ENCODE results near the gene HAND1. TPM values are rescaled to one million over a fixed set of nuclear protein-coding genes. Genes with fewer than 3 reads are reported as not detected.

The HAND1 gene
- total and polyA plus RNA-seq, 9 of the 15 experiments (the other 6 are each of a cell fraction or from before 2014, with no cell fraction given), result not detected

DNA sequence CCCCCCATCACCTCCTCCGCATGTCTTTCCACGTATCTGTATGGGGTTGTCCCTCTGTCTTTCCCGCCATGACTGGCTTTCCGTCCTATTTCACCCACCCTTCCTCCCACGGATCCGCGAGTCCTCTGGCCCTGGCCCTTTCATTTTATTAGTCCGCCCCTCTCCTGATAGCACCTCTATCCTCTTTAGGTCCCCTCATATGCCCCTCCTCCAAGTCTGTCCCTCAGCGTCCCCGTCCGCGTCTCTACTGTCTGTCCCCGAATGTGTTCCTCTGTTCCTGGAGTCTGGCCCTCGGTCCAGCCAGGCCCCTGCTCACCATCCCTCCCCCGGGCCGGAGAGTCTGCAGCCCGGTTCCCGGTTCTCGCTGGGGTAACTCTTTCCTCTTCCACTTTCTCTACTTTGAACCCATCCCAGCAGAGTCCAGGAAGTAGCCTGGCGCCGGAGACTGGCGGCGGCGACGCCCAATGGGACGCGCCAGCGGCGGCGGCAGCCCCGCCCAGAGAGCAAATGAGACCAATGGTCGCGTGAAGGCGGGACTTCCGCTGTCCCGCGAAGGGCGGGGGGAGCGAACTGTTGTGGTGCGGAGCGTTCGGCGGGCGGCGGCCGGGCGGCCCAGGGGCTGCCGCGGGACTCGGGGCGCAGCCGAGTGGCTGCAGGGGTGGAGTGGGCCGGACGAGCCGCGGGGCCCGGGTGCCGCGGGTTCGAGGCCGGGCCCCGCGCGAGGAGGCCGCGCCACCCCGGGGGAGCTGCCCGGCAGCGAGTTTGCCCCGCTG is 32.4 kb downstream of the HAND1 start, which contains the start of gene SAP30L (continued):
- TF ChIP-seq ZNF444 (CRISPR knock-in tag; IDR thresholded peaks at IDR 0.05) (no peak), BRCA1 (IDR thresholded peaks at IDR 0.05) (no peak), BRCA1 (CRISPR knock-in tag; IDR thresholded peaks at IDR 0.05) (no peak), ELF2 (CRISPR knock-in tag; IDR thresholded peaks at IDR 0.05) (peak; percentile 84), MYNN (IDR thresholded peaks at IDR 0.05) (no peak), MYNN (CRISPR knock-in tag; IDR thresholded peaks at IDR 0.05) (no peak), POLR3A (IDR thresholded peaks at IDR 0.05; ENCODE audit: borderline replicate concordance, extremely low read depth, insufficient read depth, insufficient read length) (no peak), ETV1 (tag; conservative IDR thresholded peaks at IDR 0.05; ENCODE audit: low read depth) (no peak), GTF2A2 (tag; IDR thresholded peaks at IDR 0.05) (no peak)
- TF ChIP-seq, protein P1, sequence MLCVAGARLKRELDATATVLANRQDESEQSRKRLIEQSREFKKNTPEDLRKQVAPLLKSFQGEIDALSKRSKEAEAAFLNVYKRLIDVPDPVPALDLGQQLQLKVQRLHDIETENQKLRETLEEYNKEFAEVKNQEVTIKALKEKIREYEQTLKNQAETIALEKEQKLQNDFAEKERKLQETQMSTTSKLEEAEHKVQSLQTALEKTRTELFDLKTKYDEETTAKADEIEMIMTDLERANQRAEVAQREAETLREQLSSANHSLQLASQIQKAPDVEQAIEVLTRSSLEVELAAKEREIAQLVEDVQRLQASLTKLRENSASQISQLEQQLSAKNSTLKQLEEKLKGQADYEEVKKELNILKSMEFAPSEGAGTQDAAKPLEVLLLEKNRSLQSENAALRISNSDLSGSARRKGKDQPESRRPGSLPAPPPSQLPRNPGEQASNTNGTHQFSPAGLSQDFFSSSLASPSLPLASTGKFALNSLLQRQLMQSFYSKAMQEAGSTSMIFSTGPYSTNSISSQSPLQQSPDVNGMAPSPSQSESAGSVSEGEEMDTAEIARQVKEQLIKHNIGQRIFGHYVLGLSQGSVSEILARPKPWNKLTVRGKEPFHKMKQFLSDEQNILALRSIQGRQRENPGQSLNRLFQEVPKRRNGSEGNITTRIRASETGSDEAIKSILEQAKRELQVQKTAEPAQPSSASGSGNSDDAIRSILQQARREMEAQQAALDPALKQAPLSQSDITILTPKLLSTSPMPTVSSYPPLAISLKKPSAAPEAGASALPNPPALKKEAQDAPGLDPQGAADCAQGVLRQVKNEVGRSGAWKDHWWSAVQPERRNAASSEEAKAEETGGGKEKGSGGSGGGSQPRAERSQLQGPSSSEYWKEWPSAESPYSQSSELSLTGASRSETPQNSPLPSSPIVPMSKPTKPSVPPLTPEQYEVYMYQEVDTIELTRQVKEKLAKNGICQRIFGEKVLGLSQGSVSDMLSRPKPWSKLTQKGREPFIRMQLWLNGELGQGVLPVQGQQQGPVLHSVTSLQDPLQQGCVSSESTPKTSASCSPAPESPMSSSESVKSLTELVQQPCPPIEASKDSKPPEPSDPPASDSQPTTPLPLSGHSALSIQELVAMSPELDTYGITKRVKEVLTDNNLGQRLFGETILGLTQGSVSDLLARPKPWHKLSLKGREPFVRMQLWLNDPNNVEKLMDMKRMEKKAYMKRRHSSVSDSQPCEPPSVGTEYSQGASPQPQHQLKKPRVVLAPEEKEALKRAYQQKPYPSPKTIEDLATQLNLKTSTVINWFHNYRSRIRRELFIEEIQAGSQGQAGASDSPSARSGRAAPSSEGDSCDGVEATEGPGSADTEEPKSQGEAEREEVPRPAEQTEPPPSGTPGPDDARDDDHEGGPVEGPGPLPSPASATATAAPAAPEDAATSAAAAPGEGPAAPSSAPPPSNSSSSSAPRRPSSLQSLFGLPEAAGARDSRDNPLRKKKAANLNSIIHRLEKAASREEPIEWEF (CRISPR knock-in tag; IDR thresholded peaks at IDR 0.05), result no peak
- TF ChIP-seq, protein P2, sequence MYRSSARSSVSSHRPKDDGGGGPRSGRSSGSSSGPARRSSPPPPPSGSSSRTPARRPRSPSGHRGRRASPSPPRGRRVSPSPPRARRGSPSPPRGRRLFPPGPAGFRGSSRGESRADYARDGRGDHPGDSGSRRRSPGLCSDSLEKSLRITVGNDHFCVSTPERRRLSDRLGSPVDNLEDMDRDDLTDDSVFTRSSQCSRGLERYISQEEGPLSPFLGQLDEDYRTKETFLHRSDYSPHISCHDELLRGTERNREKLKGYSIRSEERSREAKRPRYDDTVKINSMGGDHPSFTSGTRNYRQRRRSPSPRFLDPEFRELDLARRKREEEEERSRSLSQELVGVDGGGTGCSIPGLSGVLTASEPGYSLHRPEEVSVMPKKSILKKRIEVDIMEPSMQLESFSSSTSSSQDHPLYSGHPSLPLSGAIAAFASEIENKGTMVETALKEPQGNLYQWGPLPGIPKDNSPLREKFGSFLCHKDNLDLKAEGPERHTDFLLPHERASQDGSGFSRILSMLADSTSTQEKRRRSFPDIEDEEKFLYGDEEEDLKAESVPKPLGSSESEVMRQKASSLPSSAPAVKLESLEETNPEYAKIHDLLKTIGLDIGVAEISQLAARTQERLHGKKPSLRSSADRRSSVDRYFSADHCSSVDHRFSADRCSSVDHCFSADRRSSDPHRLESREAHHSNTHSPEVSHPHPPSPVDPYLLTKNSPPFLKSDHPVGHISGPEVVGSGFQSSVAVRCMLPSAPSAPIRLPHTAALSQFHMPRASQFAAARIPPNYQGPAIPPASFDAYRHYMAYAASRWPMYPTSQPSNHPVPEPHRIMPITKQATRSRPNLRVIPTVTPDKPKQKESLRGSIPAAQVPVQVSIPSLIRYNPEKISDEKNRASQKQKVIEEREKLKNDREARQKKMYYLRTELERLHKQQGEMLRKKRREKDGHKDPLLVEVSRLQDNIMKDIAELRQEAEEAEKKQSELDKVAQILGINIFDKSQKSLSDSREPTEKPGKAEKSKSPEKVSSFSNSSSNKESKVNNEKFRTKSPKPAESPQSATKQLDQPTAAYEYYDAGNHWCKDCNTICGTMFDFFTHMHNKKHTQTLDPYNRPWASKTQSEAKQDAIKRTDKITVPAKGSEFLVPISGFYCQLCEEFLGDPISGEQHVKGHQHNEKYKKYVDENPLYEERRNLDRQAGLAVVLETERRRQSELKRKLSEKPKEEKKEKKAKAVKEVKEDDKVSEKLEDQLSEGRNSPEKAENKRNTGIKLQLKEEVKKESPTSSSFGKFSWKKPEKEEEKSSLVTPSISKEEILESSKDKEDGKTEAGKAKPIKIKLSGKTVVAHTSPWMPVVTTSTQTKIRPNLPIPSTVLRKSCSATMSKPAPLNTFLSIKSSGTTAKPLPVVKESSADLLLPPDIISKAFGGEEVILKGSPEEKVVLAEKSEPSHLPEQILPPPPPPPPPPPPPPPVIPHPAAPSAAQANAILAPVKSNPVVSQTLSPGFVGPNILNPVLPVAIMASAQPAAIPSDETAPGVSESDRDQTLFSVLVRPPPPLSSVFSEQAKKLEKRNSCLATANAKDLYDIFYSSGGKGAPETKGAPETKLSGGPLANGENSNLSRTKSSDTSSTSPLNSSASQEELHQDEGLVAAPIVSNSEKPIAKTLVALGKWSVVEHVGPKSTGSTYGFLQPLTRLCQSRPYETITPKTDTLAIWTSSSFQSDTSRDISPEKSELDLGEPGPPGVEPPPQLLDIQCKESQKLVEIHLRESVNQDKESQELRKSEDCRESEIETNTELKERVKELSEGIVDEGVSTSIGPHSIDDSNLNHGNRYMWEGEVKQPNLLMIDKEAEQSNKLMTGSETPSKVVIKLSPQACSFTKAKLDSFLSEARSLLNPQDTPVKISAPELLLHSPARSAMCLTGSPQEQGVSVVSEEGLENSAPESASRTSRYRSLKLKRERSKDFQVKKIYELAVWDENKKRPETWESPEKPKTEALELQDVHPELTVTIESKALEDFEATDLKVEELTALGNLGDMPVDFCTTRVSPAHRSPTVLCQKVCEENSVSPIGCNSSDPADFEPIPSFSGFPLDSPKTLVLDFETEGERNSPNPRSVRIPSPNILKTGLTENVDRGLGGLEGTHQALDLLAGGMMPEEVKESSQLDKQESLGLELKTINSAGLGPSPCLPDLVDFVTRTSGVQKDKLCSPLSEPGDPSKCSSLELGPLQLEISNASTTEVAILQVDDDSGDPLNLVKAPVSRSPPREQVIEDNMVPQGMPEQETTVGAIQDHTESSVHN (IDR thresholded peaks at IDR 0.05; ENCODE audit: borderline replicate concordance in 1 of 2, low read depth in 1 of 2), result no peak
- TF ChIP-seq, protein P3, sequence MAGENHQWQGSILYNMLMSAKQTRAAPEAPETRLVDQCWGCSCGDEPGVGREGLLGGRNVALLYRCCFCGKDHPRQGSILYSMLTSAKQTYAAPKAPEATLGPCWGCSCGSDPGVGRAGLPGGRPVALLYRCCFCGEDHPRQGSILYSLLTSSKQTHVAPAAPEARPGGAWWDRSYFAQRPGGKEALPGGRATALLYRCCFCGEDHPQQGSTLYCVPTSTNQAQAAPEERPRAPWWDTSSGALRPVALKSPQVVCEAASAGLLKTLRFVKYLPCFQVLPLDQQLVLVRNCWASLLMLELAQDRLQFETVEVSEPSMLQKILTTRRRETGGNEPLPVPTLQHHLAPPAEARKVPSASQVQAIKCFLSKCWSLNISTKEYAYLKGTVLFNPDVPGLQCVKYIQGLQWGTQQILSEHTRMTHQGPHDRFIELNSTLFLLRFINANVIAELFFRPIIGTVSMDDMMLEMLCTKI (IDR thresholded peaks at IDR 0.05; ENCODE audit: partially characterized antibody), result no peak
